IMR-90 (cell line): Measurements from ENCODE around the gene FBXO22. TPM values are rescaled to one million over a fixed set of nuclear protein-coding genes. Genes with fewer than 3 reads are reported as not detected.

Experiments
- ATAC-seq: fragments of 200-7000 bp; cut with Tn5 transposase; 2 replicates; pipeline ENCODE4 v1.9.1; 2020; ENCODE audit warnings: low read depth, mild to moderate bottlenecking, moderate library complexity
- BruUV-seq: library from RNA; stranded (reverse); fragments of 400-500 nt; replicated peaks from 2 replicates; lab custom pipeline; 2021; lab: Mats Ljungman, UMichigan
- CTCF ChIA-PET: fragments of 300-600 bp; formaldehyde crosslinking; extraction: SDS; loops from one replicate; lab custom pipeline; 2021; ENCODE audit warnings: antibody characterized with exemption; lab: Yijun Ruan, JAX
- POLR2A ChIA-PET: fragments of 300-600 bp; sonication (Branson Sonifier 250); formaldehyde crosslinking; loops from one replicate; lab custom pipeline; 2022; ENCODE audit warnings: antibody characterized with exemption; ENCODE audit not compliant: unreplicated experiment; lab: Charles Lee
- DNase-seq: peaks from one replicate; pipeline ENCODE4 v3.0.0; 2013
- H2AFZ ChIP-seq: replicated peaks from 2 replicates; pipeline ENCODE3; 2013; ENCODE audit warnings: low read length, mild to moderate bottlenecking; ENCODE audit not compliant: poor library complexity
- H2AK5ac ChIP-seq: 2 replicates; pipeline ENCODE4 v1.6.1; 2013; ENCODE audit warnings: low read depth, low read length, inconsistent platforms
- H2AK9ac ChIP-seq: replicated peaks from 2 replicates; pipeline ENCODE3; 2013; ENCODE audit warnings: mild to moderate bottlenecking, low read depth, low read length, moderate library complexity; ENCODE audit not compliant: poor library complexity
- H2BK120ac ChIP-seq: 2 replicates; pipeline ENCODE4 v1.6.1; 2013; ENCODE audit warnings: low read depth, low read length, inconsistent platforms
- H2BK15ac ChIP-seq: 3 replicates; pipeline ENCODE4 v1.6.1; 2013; ENCODE audit warnings: low read depth, low read length, inconsistent platforms
- H2BK20ac ChIP-seq: 2 replicates; pipeline ENCODE4 v1.6.1; 2013; ENCODE audit warnings: low read depth, mild to moderate bottlenecking, inconsistent platforms, low read length, moderate library complexity
- H2BK5ac ChIP-seq: 2 replicates; pipeline ENCODE4 v1.6.1; 2013; ENCODE audit warnings: mild to moderate bottlenecking, low read depth, low read length, inconsistent platforms; ENCODE audit not compliant: poor library complexity, severe bottlenecking
- H3K14ac ChIP-seq: replicated peaks from 2 replicates; pipeline ENCODE4 v1.6.1; 2013; ENCODE audit warnings: low read depth, low read length, inconsistent platforms
- H3K18ac ChIP-seq: 2 replicates; pipeline ENCODE4 v1.6.1; 2013; ENCODE audit warnings: low read depth, low read length, control low read depth
- H3K23ac ChIP-seq: 2 replicates; pipeline ENCODE4 v1.6.1; 2013; ENCODE audit warnings: low read depth, low read length, inconsistent platforms
- H3K27ac ChIP-seq: 2 replicates; pipeline ENCODE4 v1.5.1; 2013; ENCODE audit warnings: mild to moderate bottlenecking, control low read depth, low read length; ENCODE audit not compliant: insufficient read depth
- H3K27me3 ChIP-seq: 2 replicates; pipeline ENCODE4 v1.6.1; 2013; ENCODE audit warnings: low read length; ENCODE audit not compliant: control insufficient read depth, insufficient read depth
- H3K36me3 ChIP-seq: 2 replicates; pipeline ENCODE4 v1.6.1; 2013; ENCODE audit warnings: low read length, mixed read lengths; ENCODE audit not compliant: control insufficient read depth, insufficient read depth
- H3K4ac ChIP-seq: 2 replicates; pipeline ENCODE4 v1.6.1; 2013; ENCODE audit warnings: low read depth, low read length, inconsistent platforms
- H3K4me1 ChIP-seq: 2 replicates; pipeline ENCODE4 v1.6.1; 2013; ENCODE audit warnings: low read length, mixed read lengths; ENCODE audit not compliant: control insufficient read depth, insufficient read depth
- H3K4me2 ChIP-seq: 2 replicates; pipeline ENCODE4 v1.6.1; 2013; ENCODE audit warnings: low read depth, mild to moderate bottlenecking, control low read depth, low read length, moderate library complexity
- H3K4me3 ChIP-seq: 2 replicates; pipeline ENCODE4 v1.5.1; 2013; ENCODE audit warnings: low read depth, mild to moderate bottlenecking, control low read depth, low read length, moderate library complexity; ENCODE audit not compliant: insufficient read depth
- H3K56ac ChIP-seq: 2 replicates; pipeline ENCODE4 v1.6.1; 2013; ENCODE audit warnings: low read length, inconsistent platforms; ENCODE audit not compliant: insufficient read depth; ENCODE audit errors: extremely low read depth
- H3K79me1 ChIP-seq, 2 experiments: 2 replicates each; pipeline ENCODE4 v1.6.1; 2013; ENCODE audit warnings: low read length in 2 of 2, inconsistent platforms in 1 of 2, low read depth in 1 of 2
- H3K9ac ChIP-seq: 2 replicates; pipeline ENCODE4 v1.6.1; 2013; ENCODE audit warnings: low read depth, low read length, control low read depth
- H3K9me1 ChIP-seq: 2 replicates; pipeline ENCODE4 v1.6.1; 2013; ENCODE audit warnings: low read length, inconsistent platforms; ENCODE audit not compliant: insufficient read depth
- H3K9me3 ChIP-seq: 2 replicates; pipeline ENCODE4 v1.6.1; 2013; ENCODE audit warnings: low read length; ENCODE audit not compliant: control insufficient read depth, insufficient read depth
- H4K20me1 ChIP-seq: 2 replicates; pipeline ENCODE4 v1.6.1; 2013; ENCODE audit warnings: low read length, inconsistent platforms; ENCODE audit not compliant: insufficient read depth
- H4K5ac ChIP-seq: 2 replicates; pipeline ENCODE4 v1.6.1; 2013; ENCODE audit warnings: mild to moderate bottlenecking, low read depth, low read length, control low read depth
- H4K8ac ChIP-seq, 2 experiments: 2 replicates each; pipeline ENCODE4 v1.6.1; 2013; ENCODE audit warnings: low read depth in 2 of 2, low read length in 2 of 2, control low read depth in 1 of 2, inconsistent platforms in 1 of 2
- H4K91ac ChIP-seq: 2 replicates; pipeline ENCODE4 v1.6.1; 2013; ENCODE audit warnings: low read depth, low read length, inconsistent platforms; ENCODE audit not compliant: insufficient read depth
- BHLHE40 ChIP-seq: fragments of 150-350 bp; IDR thresholded peaks from 2 replicates; pipeline ENCODE4 v1.6.1; 2016; ENCODE audit warnings: mild to moderate bottlenecking, low read depth, low read length
- CEBPB ChIP-seq: IDR thresholded peaks from 2 replicates; pipeline ENCODE4 v1.6.1; 2012; ENCODE audit warnings: low read depth, low read length, improper control_type of control experiment
- MAFK ChIP-seq: IDR thresholded peaks from 2 replicates; pipeline ENCODE4 v1.6.1; 2012; ENCODE audit warnings: low read depth, low read length, improper control_type of control experiment
- MAZ ChIP-seq: IDR thresholded peaks from 2 replicates; pipeline ENCODE4 v1.6.1; 2012; ENCODE audit warnings: low read depth, mild to moderate bottlenecking, low read length, improper control_type of control experiment, moderate library complexity, borderline replicate concordance
- POLR2A ChIP-seq: IDR thresholded peaks from 2 replicates; pipeline ENCODE4 v1.6.1; 2012; ENCODE audit warnings: mild to moderate bottlenecking, low read depth, low read length
- RFX5 ChIP-seq: IDR thresholded peaks from 2 replicates; pipeline ENCODE4 v1.8.0; 2012; ENCODE audit warnings: low read depth, mild to moderate bottlenecking, low read length, moderate library complexity
- WGBS, 2 experiments: methylation state at CpG; one replicate each; pipeline versions ENCODE4 v1.1.5 to v1.1.7; 2013; ENCODE audit warnings: missing lambda C conversion rate in 2 of 2; ENCODE audit not compliant: insufficient read length in 1 of 2; ENCODE audit errors: extremely low coverage in 2 of 2; 5-methylcytosine and 5-hydroxymethylcytosine counted together
- dilution Hi-C: fragments of 300-500 bp; cut with HindIII; formaldehyde crosslinking; loops from one replicate; pipeline ENCODE4 v1.14.3; 2018; ENCODE audit warnings: low sequenced_read_pairs; ENCODE audit not compliant: unreplicated experiment
- in situ Hi-C: fragments of 300-500 bp; cut with MboI; formaldehyde crosslinking; loops from 3 replicates; pipeline ENCODE4 v1.14.3; 2019; ENCODE audit warnings: low sequenced_read_pairs, inconsistent platforms, mixed read lengths
- intact Hi-C: fragments of 100-400 bp; cut with micrococcal nuclease; formaldehyde crosslinking; loops from 2 replicates; pipeline ENCODE4 v1.10.0; 2022
- polyA plus RNA-seq, 3 experiments: library from polyadenylated mRNA; depleted of rRNA; stranded (reverse); fragments of >200 nt; gene quantifications; 2 replicates each; pipeline ENCODE4 v1.2.3, GENCODE V29; 2012; ENCODE audit warnings: low replicate concordance in 1 of 3
- total RNA-seq: library from RNA; depleted of rRNA; stranded (reverse); fragments of >200 nt; gene quantifications from 2 replicates; pipeline ENCODE4 v1.2.3, GENCODE V29; 2012

Gene FBXO22
- total and polyA plus RNA-seq, 2 of the 4 experiments (the other 2 are of a cell fraction), result 22.4 to 45.2 TPM

DNA sequence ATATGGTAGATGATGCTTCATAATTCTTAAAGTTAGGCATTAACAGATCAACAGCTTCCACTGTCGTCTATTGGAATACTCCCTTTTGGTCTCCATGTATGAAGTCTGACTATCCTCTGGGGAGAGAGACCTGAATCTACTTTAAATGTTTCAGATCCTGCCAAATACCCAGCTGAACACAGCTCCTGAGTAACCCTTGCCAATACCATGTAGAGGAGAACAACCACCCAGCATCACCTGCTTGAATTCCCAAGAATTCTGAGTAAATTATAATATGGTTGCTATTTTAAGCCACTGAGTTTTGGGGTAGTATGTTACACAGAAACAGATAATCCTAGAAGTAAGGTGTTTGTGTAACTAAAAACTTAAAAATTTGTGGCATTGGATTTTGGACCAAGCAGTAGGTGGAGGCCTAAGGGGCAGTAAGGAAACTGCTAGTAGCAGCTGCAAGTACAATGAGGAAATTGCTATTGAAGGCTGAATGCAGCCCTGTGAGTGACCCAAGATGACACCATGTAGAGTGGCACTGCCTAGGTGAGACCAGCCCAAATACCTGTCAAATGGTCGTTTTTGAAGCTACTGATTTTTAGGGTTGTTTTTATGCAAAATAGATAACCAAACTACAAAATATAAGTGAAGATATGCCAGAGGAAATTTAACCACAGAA is 77.6 kb downstream of the FBXO22 start:
- no peaks in the 10 kb centered on the region for H4K20me1 ChIP-seq
- intact Hi-C loops (no loop called here), dilution Hi-C loops (no loop called here), in situ Hi-C loops (no loop called here)
- peaks cover 2% of the 10 kb centered on the region; the same call in 1 of the 2 replicates for H3K9me3 ChIP-seq
- no peak overlapping the region for H2AK5ac ChIP-seq
- no peak for TF ChIP-seq BHLHE40
- TF ChIP-seq MAZ, result no peak
- no peak for TF ChIP-seq RFX5
- no peak for TF ChIP-seq CEBPB
- TF ChIP-seq MAFK, result no peak
- no peak for TF ChIP-seq POLR2A
- no peak overlapping the region for H3K9ac ChIP-seq
- no peak overlapping the region for H2BK15ac ChIP-seq
- H3K14ac ChIP-seq, result no peak overlapping the region
- H3K4me3 ChIP-seq, result no peak overlapping the region
- no peak overlapping the region for H3K4ac ChIP-seq
- no peaks in the 10 kb centered on the region for H3K9me1 ChIP-seq
- DNase-seq, result no peak
- H4K8ac ChIP-seq, result no peak overlapping the region
- peaks cover 10% of the 10 kb centered on the region for H3K27me3 ChIP-seq
- no peak overlapping the region for H2BK120ac ChIP-seq
- H3K18ac ChIP-seq, result no peak overlapping the region
- no peak overlapping the region for H3K23ac ChIP-seq
- no peak overlapping the region for H3K56ac ChIP-seq
- no peak overlapping the region for H4K91ac ChIP-seq
- no TSS peak for BruUV-seq
- no peak overlapping the region for H2AFZ ChIP-seq
- WGBS, 2 experiments, result no CpG with 5 or more reads among the region's 2 CpGs
- no peak overlapping the region for H3K27ac ChIP-seq
- H2AK9ac ChIP-seq, result no peak overlapping the region
- POLR2A ChIA-PET, result no interaction called here
- no peaks in the 10 kb centered on the region for H3K4me1 ChIP-seq
- no peak overlapping the region for H2BK20ac ChIP-seq
- H3K4me2 ChIP-seq, result no peak overlapping the region
- CTCF ChIA-PET, result no interaction called here
- H4K5ac ChIP-seq, result no peak overlapping the region
- H3K36me3 ChIP-seq, result no peaks in the 10 kb centered on the region
- no peak overlapping the region for H2BK5ac ChIP-seq
- no peak for ATAC-seq
- H3K79me1 ChIP-seq, result no peaks in the 10 kb centered on the region
